ENCODE results near the gene RAD52.

DNA sequence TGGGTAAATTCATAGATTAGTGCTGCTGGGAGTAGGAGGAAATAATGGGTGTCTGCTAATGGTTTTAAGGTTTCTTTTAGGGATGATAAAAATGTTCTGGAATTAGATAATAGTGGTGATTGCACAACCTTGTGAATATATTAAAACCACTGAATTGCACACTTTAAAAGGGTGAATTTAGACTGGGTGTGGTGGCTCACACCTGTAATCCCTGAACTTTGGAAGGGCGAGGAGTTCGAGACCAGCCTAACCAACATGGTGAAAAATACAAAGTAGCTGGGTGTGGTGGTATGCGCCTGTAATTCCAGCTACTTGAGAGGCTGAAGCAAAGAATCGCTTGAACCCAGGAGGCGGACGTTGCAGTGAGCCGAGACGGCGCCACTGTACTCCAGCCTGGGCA is 1.3 kb downstream of the RAD52 start:
- TF ChIP-seq, protein P1, sequence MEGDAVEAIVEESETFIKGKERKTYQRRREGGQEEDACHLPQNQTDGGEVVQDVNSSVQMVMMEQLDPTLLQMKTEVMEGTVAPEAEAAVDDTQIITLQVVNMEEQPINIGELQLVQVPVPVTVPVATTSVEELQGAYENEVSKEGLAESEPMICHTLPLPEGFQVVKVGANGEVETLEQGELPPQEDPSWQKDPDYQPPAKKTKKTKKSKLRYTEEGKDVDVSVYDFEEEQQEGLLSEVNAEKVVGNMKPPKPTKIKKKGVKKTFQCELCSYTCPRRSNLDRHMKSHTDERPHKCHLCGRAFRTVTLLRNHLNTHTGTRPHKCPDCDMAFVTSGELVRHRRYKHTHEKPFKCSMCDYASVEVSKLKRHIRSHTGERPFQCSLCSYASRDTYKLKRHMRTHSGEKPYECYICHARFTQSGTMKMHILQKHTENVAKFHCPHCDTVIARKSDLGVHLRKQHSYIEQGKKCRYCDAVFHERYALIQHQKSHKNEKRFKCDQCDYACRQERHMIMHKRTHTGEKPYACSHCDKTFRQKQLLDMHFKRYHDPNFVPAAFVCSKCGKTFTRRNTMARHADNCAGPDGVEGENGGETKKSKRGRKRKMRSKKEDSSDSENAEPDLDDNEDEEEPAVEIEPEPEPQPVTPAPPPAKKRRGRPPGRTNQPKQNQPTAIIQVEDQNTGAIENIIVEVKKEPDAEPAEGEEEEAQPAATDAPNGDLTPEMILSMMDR (IDR thresholded peaks at IDR 0.05; ENCODE audit: low read depth, low read length) = no peak
- TF ChIP-seq EZH2phosphoT487 (IDR thresholded peaks at IDR 0.05; ENCODE audit: low read depth) = no peak
